Prostate gland (tissue), 2 donors: ENCODE measurements around the gene ITGB7. TPM values are rescaled to one million over a fixed set of nuclear protein-coding genes. Genes with fewer than 3 reads are reported as not detected.

Experiments
- small RNA-seq, 2 donors: library from RNA; depleted of rRNA; stranded (forward); fragments of <200 nt; gene quantifications; one replicate each; pipeline ENCODE3, GENCODE V24; 2016
- total RNA-seq, 2 donors: library from RNA; depleted of rRNA; stranded (reverse); fragments of >200 nt; gene quantifications; one replicate each; pipeline ENCODE4 v1.1.0, GENCODE V29; 2016

The ITGB7 gene
- total RNA-seq, 2 donors from 2014 or later = 1.2 to 1.7 TPM

Small RNAs within 50 kb of the gene (small RNA-seq; reads per million reads assigned to genes)
- 0 reads per million in 2 donors for gene HIGD1AP1

Other genes starting within 250 kb of the ITGB7 start
- gene EIF4B, start 200.8 kb downstream of the ITGB7 start, total RNA-seq = 100 to 1,000 TPM; 419 to 458 TPM
- gene TNS2, start 157.2 kb downstream of the ITGB7 start, total RNA-seq = 100 to 1,000 TPM in 1 of 2 donors, 10 to 100 TPM in 1; 66.5 to 180 TPM
- 10 to 100 TPM; 38.7 to 54.4 TPM for gene SPRYD3, start 127.9 kb downstream of the ITGB7 start, total RNA-seq
- 100 to 1,000 TPM; 189 to 532 TPM for gene IGFBP6, start 109.6 kb downstream of the ITGB7 start, total RNA-seq
- under 1 TPM; 0.14 to 0.28 TPM for gene SOAT2, start 103.8 kb downstream of the ITGB7 start, total RNA-seq
- 10 to 100 TPM; 17.0 to 19.1 TPM for gene ZNF740, start 26.5 kb downstream of the ITGB7 start, total RNA-seq
- 10 to 100 TPM; 30.8 to 92.5 TPM for gene CSAD, start 26.3 kb downstream of the ITGB7 start, total RNA-seq
- gene RARG, start 25.0 kb upstream of the ITGB7 start, total RNA-seq = 10 to 100 TPM; 28.9 to 30.4 TPM
- gene ESPL1, start 61.0 kb upstream of the ITGB7 start, total RNA-seq = 1 to 10 TPM in 1 of 2 donors, under 1 TPM in 1; 0.55 to 6.1 TPM
- gene PFDN5, start 88.3 kb upstream of the ITGB7 start, total RNA-seq = 100 to 1,000 TPM; 552 to 673 TPM
- gene MYG1, start 92.4 kb upstream of the ITGB7 start, total RNA-seq = 10 to 100 TPM; 48.1 to 75.4 TPM
- 10 to 100 TPM; 50.7 to 79.3 TPM for gene AAAS, start 114.4 kb upstream of the ITGB7 start, total RNA-seq
- gene SP7, start 129.1 kb upstream of the ITGB7 start, total RNA-seq = not detected
- gene SP1, start 172.9 kb upstream of the ITGB7 start, total RNA-seq = 10 to 100 TPM; 60.1 to 84.5 TPM
- 10 to 100 TPM in 1 of 2 donors, not detected in 1; 44.5 TPM for gene AMHR2, start 216.6 kb upstream of the ITGB7 start, total RNA-seq
- gene PRR13, start 234.5 kb upstream of the ITGB7 start, total RNA-seq = 100 to 1,000 TPM in 1 of 2 donors, 10 to 100 TPM in 1; 98.8 to 104 TPM
- gene PCBP2, start 244.9 kb upstream of the ITGB7 start, total RNA-seq = 100 to 1,000 TPM; 322 to 534 TPM